DMS53 treated with DMSO at 0.1 percent for 48 hours (cell line): ENCODE results near the gene NT5DC1.

Experiments
- DNase-seq: peaks from one replicate; lab custom pipeline; 2025; ENCODE audit not compliant: unreplicated experiment; lab: John Stamatoyannopoulos, UW

NT5DC1 gene

GRCh38 chr6:116100419-116101301, at the start of gene NT5DC1:
TSS of gene NT5DC1 (plus strand) at chr6:116100853. CDS start at chr6:116100931, 78 bp downstream.
- peak; percentile 55 for DNase-seq

- DNase-seq, result no peak
Measured at GRCh38 chr6:116051244-116051643, 49.4 kb upstream of the NT5DC1 start.

GRCh38 chr6:116055513-116055912, 45.1 kb upstream of the NT5DC1 start:
- DNase-seq, result no peak

- peak; percentile 18 for DNase-seq
Measured at GRCh38 chr6:116057766-116058165, 42.9 kb upstream of the NT5DC1 start.

GRCh38 chr6:116059713-116060571, 40.7 kb upstream of the NT5DC1 start:
- no peak for DNase-seq

- DNase-seq, result peak; percentile 82
Measured at GRCh38 chr6:116060572-116061283, 39.9 kb upstream of the NT5DC1 start, which contains the start of gene FRK. TSS of gene FRK (minus strand) at chr6:116060891. CDS start at chr6:116060311, 580 bp downstream.

- no peak for DNase-seq
Measured at GRCh38 chr6:116062496-116062895, 38.2 kb upstream of the NT5DC1 start.

GRCh38 chr6:116064666-116065065, 36.0 kb upstream of the NT5DC1 start:
- DNase-seq, result no peak

- no peak for DNase-seq
Measured at GRCh38 chr6:116066789-116067188, 33.9 kb upstream of the NT5DC1 start.

- DNase-seq, result no peak
Measured at GRCh38 chr6:116070101-116070500, 30.6 kb upstream of the NT5DC1 start.

- DNase-seq, result peak; percentile 62
Measured at GRCh38 chr6:116070616-116071389, 29.9 kb upstream of the NT5DC1 start.

- DNase-seq, result peak; percentile 35
Measured at GRCh38 chr6:116072368-116072767, 28.3 kb upstream of the NT5DC1 start.

- peak; percentile 64 for DNase-seq
Measured at GRCh38 chr6:116073765-116074440, 26.8 kb upstream of the NT5DC1 start.

- DNase-seq, result no peak
Measured at GRCh38 chr6:116074732-116075390, 25.8 kb upstream of the NT5DC1 start.

- no peak for DNase-seq
Measured at GRCh38 chr6:116078522-116078921, 22.1 kb upstream of the NT5DC1 start.

- no peak for DNase-seq
Measured at GRCh38 chr6:116078945-116079344, 21.7 kb upstream of the NT5DC1 start.

- no peak for DNase-seq
Measured at GRCh38 chr6:116083052-116083451, 17.6 kb upstream of the NT5DC1 start.

- no peak for DNase-seq
Measured at GRCh38 chr6:116084284-116084683, 16.4 kb upstream of the NT5DC1 start.

GRCh38 chr6:116087437-116088027, 13.1 kb upstream of the NT5DC1 start:
- no peak for DNase-seq
